GM18499 (cell line): ENCODE measurements around the gene DOCK3.

ENCODE experiments used
- ATAC-seq: cut with Tn5 transposase; IDR thresholded peaks from one replicate; pipeline ENCODE4 v1.9.1; 2021; ENCODE audit warnings: moderate number of reproducible peaks; ENCODE audit not compliant: insufficient read depth, unreplicated experiment

Gene DOCK3, protein sequence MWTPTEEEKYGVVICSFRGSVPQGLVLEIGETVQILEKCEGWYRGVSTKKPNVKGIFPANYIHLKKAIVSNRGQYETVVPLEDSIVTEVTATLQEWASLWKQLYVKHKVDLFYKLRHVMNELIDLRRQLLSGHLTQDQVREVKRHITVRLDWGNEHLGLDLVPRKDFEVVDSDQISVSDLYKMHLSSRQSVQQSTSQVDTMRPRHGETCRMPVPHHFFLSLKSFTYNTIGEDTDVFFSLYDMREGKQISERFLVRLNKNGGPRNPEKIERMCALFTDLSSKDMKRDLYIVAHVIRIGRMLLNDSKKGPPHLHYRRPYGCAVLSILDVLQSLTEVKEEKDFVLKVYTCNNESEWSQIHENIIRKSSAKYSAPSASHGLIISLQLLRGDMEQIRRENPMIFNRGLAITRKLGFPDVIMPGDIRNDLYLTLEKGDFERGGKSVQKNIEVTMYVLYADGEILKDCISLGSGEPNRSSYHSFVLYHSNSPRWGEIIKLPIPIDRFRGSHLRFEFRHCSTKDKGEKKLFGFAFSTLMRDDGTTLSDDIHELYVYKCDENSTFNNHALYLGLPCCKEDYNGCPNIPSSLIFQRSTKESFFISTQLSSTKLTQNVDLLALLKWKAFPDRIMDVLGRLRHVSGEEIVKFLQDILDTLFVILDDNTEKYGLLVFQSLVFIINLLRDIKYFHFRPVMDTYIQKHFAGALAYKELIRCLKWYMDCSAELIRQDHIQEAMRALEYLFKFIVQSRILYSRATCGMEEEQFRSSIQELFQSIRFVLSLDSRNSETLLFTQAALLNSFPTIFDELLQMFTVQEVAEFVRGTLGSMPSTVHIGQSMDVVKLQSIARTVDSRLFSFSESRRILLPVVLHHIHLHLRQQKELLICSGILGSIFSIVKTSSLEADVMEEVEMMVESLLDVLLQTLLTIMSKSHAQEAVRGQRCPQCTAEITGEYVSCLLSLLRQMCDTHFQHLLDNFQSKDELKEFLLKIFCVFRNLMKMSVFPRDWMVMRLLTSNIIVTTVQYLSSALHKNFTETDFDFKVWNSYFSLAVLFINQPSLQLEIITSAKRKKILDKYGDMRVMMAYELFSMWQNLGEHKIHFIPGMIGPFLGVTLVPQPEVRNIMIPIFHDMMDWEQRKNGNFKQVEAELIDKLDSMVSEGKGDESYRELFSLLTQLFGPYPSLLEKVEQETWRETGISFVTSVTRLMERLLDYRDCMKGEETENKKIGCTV (N-terminal part only)

DNA sequence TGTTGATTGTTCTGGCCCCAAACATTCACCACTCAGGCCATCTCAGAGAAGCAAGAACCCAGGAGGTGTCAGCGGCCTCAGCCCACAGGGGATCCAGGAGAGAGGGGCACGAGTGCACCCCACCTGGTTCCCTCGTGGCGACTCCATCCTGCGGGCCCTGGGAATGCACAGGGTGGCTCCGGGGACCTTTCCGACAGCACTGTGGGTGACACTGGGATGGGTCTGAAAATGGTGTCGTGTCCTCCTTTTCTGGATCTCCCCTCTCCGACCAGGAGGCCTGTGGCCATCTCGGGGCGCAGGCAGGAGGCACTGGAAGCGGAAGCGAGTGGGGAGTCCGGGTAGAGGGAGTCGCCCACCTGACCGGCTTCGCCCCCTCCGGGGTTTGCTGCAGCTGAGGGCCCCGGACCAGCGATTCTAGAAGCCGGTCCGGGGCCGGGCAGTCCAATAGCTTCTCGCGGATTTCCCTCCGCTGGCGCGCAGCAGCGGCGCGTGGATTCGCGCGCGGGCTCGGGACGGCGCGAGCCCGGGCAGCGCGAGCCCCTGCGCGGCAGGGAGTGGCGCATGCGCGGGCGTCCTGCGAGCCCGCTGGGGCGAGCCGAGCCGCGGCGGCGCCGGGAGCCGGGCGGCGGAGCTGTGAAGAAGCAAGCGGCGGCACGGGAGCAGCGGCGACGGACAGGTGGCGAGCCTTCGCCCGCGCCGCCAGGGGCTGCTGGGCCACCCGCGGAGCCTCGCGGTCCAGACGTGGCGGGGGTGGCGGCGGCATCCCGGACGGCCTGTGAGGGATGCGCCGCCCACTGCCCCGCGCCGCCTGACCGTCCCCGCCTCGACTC, at the start of gene DOCK3:
DOCK3 (plus strand) TSS at position 579 of the 830 bp plus-strand sequence. CDS start 337 bp downstream, outside the sequence.
- ATAC-seq = no peak

DNA sequence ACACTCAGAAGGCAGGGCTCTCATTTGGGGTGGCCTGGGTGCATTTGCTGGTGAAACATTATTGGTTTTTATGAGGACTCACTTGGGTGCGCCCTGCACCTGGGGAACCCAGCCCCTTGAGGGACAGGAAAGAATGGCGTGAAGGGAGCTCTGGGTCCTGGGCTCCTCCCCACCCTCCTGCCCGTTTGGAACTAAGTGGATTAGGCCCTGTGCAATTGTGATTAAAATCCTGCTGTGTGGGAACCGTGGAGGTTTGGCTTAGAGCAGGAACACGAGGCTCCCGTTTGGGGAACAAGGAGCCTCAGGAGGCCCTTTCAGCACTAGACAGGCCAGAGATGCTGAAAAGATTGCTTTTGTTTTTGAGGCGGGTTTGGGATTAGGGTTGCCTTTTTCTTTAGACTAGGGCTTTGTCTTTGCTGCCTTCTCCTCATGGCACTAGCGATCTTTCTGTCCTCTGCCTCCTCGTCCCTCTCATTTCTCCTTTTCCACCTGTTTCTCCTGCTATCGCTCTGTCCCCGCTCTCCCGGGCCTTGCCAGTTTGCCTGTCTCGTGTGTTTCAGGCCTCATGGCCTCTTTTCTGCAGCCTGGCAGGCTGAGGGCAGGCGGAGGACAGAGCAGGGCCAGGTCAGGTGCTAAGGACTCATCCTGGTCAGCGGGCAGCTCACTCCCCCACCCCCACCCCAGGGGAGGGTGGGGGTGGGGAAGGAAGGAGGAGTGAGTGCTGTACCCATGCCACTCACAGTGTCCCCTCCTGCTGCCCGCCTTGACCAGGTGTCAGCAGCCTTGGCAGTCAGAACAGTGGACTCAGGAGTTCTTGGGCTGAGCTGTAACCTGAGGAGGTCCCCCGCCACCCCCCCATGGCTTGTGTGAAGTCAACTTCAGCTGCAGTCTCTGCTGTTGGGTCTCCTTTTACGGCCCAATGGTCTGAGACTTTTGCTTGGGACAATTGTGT, 49.2 kb upstream of the DOCK3 start:
- no peak for ATAC-seq

DNA sequence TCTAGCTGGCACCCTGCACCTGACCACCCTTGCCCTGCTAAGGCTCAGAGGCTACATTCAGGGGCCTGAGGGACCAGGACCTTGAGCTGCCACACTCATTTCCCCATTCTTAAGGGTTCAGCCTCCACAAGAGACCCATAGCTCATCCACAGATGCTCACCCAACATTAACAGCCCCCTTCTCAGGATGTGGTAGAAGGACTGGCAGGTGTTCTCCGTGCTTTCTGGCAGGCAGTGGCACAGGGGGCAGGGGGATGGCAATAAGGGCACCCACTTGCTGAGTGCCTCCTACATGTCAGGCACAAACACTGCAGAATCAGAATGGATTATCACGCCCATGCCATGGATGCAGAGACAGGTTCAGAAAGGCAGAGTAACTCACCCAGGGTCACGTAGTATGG, 48.3 kb upstream of the DOCK3 start:
- ATAC-seq = no peak

DNA sequence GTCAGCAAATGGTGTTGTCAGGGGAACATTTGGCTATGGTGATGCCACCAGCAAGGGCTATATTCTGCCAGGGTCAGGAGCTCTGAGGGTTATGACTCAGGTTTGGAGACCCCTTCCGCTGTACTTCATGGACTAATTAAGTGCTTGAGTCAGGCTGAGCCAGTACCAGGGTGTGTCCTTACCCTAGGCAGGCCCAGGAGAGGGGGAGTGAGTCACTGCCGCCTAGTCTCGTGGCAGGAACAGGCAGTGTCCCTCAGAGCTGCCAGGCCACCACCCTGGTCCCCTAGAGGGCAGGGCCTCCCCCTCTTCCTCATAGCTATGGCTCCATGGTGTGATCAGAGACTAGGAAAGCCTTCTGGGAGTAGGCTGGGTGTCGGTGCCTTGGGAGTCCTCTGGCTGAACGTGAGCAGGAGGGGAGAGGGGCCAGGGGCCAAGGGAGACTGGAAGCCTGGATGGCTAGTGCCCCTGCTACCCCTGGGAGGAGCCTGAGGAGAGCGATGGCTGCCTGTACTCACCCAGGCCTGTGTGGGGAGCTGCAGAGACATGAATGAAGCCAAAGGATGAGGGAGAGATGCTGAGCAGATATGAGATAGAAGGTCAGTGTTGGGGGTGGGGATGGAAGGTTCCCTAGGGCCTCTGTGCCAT, 47.2 kb upstream of the DOCK3 start:
- no peak for ATAC-seq

DNA sequence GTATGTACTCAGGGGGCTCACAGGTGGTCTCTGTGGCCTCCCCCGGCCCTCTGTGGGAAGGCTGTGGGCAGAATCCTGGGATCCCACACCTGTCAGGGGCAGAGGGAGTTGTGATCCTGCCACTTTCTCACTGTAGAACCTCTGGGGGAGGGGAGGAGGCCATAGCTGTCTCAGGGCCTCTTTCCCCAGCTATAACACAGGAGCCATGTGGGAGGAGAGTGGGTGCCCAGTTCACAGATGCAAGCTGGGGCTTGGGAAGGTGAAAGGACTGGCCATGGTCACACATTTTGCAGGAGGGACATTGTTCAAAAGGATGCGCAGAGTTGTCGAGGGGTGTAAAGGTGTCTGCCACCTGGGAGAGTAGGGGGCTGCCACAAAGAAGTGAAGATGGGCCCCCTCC, 46.1 kb upstream of the DOCK3 start:
- ATAC-seq = no peak

DNA sequence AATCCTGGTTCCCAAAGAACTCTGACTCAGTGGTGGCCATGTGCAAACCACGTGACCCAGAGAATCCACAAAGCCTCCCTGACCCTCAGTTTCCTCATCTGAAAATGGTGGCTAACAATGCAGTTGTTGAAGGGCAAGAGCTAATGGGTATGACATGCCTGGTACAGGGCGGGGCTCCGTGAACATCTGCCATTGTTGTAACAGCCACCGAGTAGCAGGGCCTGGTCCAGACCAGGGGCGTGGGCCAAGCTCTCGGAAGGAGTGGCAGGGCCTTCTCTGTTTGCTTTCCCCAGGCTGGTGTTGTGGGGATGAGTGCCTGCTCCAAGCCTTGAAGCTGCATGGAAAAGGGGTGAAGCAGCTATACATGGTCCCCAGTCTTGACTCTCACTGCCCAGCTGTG, 44.3 kb upstream of the DOCK3 start:
- ATAC-seq = no peak

DNA sequence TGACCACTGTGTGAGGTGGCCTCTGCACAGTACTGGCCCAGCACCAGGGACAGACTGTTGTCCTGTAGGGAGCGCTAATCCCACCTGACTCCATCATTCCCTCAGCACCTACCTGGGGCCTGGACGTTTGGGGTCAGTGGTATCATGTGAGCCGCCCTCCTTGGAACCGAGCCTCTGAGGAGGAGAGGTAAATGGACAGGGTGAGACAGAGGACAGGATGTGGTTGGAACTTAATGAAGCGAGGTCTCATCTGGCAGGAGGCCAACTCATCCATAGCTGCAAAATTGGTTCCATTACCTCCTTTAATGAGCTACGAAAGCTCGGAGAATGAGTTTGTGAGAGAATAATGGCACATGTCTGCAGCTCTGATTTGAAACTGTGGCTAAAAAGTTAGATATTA, 43.9 kb upstream of the DOCK3 start:
- no peak for ATAC-seq

DNA sequence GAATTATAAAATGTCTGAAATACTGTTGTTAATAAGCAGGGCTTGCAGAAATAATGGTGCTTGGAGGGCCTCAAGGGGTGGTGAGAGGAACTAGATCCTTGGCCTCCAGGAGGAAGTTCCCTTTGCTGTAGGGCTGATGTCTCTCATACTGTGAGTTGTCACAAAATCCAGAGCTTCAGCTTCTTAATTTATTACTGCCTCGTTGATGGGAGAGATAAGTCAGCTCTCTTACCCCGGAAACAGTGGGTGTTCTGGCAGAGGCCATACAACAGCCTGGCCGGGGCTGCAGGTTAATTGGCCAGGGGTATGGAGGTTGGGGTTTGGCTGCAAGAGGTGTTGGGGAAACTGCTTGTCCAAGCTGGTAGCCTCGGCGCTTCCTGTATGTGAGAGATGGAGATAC, 42.3 kb upstream of the DOCK3 start:
- ATAC-seq = no peak

DNA sequence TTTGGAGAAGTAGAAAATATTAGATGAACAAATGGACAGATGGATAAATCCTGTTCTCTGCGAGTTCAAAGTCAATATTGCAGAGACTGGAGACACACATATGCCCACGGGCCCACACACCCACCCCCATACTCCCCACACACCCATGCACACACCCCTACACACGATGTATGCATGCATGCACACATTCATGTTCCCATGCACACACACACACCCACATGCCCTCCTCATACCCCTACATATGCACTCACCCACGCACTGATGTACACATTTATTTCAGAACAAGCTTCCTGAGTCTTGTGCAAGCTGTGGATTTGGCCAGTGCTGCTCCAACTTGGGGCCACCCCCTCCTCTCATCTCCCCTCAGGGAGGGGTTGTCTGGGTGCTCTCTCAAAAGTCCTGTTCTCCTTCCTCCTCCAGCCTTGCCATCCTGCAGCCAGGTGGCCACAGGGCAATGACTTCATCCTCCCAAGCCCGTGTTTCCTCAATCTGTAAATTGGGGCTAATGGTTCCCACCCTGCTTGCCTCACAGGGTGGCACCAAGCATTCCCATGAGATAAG, 41.4 kb upstream of the DOCK3 start:
- no peak for ATAC-seq

DNA sequence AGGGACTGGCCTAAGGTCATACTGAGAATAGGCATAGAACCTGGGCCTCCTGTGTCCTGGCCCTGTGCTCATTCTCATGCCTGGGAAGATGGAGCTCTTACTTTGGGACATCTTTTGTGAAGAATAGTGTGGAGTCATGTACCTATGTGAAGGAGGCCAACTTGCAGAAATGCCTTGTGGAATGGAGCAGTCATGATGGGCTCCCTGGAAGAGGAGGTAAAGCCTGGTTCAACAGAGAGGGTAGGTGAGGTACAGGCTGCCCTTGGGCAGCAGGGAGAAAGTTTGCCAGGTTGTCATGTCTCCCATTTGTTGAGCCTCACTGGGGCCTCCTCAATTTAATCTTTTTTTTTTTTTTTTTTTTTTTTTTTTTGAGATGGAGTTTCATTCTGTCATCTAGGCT, 39.7 kb upstream of the DOCK3 start:
- no peak for ATAC-seq

DNA sequence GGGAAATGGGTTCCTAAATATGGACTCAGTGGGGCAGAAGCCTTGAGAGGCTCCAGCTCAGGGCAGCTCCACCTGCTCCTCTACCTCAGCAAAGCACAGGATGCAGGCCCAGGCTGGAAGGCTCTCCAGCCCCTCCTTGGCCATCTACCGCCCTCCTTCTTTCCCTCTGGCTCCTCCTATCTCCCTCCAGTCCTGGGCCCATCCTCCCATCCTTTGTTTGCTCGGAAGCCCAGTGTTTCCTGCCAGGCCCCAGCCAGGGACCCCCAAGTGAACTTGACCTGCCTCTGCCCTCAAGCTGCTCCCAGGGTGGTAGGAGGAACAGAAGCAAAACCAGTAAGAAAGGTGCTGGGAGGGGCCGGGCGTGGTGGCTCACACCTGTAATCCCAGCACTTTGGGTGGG, 37.7 kb upstream of the DOCK3 start:
- no peak for ATAC-seq

DNA sequence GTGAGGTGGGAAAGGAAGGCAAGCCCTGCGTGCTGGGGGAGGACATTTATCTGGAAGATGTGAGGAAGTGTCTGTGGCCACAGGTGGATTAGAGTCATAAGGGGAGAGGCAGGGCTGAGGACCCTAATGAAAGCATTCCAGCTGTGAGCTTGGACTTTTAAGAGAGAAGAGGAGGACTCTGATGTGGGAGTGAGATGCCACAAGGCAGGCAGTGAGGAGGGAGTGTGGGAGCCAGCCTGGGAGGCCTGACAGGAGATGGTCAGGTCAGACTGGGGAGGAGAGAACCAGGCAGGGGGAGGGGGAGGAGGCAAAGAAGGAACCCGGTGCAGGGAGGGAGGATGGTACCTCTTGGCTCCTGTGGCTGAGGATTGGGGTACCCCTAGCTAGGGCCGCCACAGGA, 36.8 kb upstream of the DOCK3 start:
- no peak for ATAC-seq

DNA sequence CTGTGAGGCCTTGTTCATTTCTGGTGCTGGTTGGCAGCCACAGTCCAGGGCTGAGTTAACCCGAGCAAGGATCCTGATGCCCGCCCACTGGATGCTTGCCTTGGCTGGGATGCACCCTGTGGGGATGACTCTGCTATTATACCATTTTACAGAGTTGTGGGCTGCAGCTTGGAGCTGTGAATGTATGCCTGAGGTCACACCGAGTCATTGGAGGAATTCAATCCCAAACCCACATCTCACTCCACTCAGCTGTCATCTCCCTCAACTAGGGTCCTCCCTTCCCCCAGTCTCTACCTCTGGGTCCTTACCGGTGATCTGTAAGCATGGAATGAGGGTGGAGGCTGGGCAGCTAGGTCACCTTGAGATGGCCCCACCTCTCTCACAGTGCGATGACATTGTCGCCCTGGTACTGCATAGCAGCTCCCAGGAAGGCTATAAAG, 35.7 kb upstream of the DOCK3 start:
- no peak for ATAC-seq

DNA sequence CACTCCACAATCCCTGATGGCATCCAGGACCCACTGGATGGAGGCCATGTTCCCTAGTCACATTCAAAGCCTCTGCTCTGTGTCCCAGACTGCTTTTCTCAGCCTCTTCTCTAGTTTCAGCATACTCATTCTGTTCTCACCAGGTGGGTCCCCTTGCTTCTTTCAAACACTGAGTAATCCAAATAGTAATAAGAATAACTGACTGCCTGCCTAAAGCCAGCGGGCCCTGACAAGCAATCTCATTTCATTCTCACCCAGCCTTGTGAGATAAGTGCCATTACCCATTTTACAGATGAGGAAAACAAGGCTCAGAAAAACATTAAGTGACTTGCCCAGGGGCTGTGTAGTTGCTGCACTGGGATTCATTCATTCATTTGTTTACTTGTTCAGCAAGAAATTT, 32.3 kb upstream of the DOCK3 start:
- no peak for ATAC-seq

DNA sequence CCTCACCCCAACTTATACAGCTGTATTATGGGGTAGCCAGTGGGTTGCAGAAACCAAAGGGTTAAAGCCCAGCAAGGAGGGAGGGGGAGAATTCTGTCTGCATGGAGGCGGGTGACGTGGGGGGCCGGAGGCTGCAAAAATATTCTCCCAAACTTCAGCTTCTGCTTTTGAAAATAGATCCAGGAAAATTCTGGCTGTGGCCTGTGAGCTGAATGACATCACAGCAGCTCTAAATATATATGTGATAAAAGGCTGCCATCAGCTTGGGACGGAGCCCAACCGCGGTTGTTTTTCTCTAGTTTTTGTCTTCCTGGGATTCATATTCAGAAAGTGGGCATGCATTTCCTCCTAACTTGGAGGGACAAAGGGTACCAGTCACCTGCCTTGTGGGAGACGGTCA, 30.2 kb upstream of the DOCK3 start:
- ATAC-seq = no peak

DNA sequence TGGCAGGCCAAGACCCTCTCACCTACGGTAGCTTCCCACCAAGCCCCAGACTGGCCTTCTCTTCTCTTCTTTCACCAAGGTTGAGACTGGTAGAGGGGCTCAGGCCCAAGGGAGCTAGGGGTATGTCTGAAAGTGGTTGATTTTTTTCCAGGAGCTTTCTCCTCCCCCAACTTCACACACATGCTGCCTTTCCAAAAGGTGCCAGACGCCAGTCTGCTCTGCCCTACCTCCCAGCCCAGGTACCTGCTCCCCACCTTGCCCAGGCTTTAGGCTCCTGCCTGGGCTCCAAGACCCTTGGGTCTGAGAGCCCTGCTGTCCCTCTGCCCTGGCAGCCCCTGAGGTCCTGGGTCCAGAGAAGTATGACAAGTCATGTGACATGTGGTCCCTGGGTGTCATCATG, 29.3 kb upstream of the DOCK3 start:
- ATAC-seq = no peak

DNA sequence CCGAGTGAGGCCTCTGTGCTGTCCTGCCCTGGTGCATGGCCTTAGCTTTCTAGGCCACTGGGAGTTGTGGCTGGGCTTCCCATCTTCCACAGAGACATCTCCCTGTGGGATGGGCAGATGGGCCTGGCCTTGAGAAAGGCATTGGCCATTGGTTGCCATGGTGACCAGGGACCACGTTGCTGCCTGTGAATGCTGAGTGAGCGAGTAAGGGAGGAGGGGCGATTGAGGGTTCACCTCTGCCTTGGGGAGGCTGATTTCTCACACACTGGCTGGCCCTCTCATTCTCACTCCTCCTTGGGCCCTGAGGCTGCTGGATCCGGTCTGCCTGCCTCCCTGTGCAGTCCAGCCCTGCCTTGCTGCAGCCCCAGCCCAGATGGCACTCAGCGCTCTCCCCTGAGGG, 26.4 kb upstream of the DOCK3 start:
- no peak for ATAC-seq

DNA sequence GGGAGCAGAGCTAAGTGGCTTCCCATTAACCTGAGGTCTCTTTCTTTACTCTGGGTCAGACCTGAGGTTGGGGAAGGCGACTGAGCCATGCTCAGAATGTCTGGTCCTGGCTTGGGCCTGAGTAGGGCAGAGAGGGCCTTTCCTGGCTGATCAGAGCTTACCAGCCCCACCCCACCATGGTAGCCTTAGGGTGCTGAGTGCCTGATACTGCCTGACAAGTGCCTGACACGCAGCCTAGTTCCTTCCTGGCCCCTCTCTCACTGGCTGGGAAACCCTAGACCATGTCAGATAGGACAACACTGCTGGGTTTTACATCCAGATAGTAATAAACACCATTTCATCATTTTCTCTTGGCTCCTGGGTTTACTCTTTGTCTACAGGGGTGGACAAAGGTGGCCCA, 25.8 kb upstream of the DOCK3 start:
- ATAC-seq = no peak
